GM12892 (cell line): ENCODE data around the gene CDH22.

Source experiments
- DNase-seq: peaks from one replicate; pipeline ENCODE4 v3.0.0; 2011; ENCODE audit not compliant: insufficient read length
- FAIRE-seq: peaks from 2 replicates; lab custom pipeline; 2011; peaks lifted over from hg19 to GRCh38; lab: Jason Lieb, UNC
- POLR2A ChIP-seq: IDR thresholded peaks from 2 replicates; pipeline ENCODE4 v1.6.1; 2011; ENCODE audit warnings: low read depth, low read length, control low read depth
- POLR2AphosphoS5 ChIP-seq: IDR thresholded peaks from 2 replicates; pipeline ENCODE4 v1.6.1; 2011; ENCODE audit warnings: low read depth, low read length, control low read depth
- TAF1 ChIP-seq: IDR thresholded peaks from 2 replicates; pipeline ENCODE4 v1.6.1; 2011; ENCODE audit warnings: low read depth, mild to moderate bottlenecking, control low read depth, low read length, borderline replicate concordance

The CDH22 gene

GRCh38 chr20:46200582-46201570, 107.4 kb downstream of the CDH22 start:
- FAIRE-seq = no peak
- DNase-seq = no peak
- TF ChIP-seq POLR2A (no peak), TAF1 (no peak), POLR2AphosphoS5 (no peak)

GRCh38 chr20:46199198-46199597, 109.1 kb downstream of the CDH22 start:
- TF ChIP-seq POLR2A (no peak), POLR2AphosphoS5 (no peak), TAF1 (no peak)
- FAIRE-seq = no peak

GRCh38 chr20:46196990-46197389, 111.3 kb downstream of the CDH22 start:
- no peak for DNase-seq
- TF ChIP-seq POLR2AphosphoS5 (no peak), POLR2A (no peak), TAF1 (no peak)
- FAIRE-seq = no peak

More at GRCh38 chr20:46199198-46199597, 109.1 kb downstream of the CDH22 start:
- no peak for DNase-seq

GRCh38 chr20:46195264-46196036, 112.8 kb downstream of the CDH22 start:
- TF ChIP-seq TAF1 (no peak), POLR2AphosphoS5 (no peak), POLR2A (no peak)
- DNase-seq (no peak), FAIRE-seq (no peak)

- no peak for DNase-seq
- no peak for TF ChIP-seq POLR2AphosphoS5
- TF ChIP-seq TAF1 = no peak
- TF ChIP-seq POLR2A = no peak
- no peak for FAIRE-seq
Measured at GRCh38 chr20:46194409-46194808, 113.9 kb downstream of the CDH22 start.

- FAIRE-seq (no peak), DNase-seq (no peak)
- no peak for TF ChIP-seq POLR2AphosphoS5
- TF ChIP-seq POLR2A = no peak
- TF ChIP-seq TAF1 = no peak
Measured at GRCh38 chr20:46192376-46192944, 115.8 kb downstream of the CDH22 start.

GRCh38 chr20:46191611-46192010, 116.7 kb downstream of the CDH22 start:
- TF ChIP-seq POLR2A (no peak), TAF1 (no peak), POLR2AphosphoS5 (no peak)
- no peak for DNase-seq
- FAIRE-seq = no peak

GRCh38 chr20:46191168-46191540, 117.1 kb downstream of the CDH22 start:
- FAIRE-seq (no peak), DNase-seq (no peak)
- no peak for TF ChIP-seq TAF1
- TF ChIP-seq POLR2AphosphoS5 = no peak
- TF ChIP-seq POLR2A = no peak

- FAIRE-seq (no peak), DNase-seq (no peak)
- TF ChIP-seq TAF1 (no peak), POLR2A (no peak), POLR2AphosphoS5 (no peak)
Measured at GRCh38 chr20:46190478-46191167, 117.7 kb downstream of the CDH22 start.

- TF ChIP-seq POLR2A = no peak
- TF ChIP-seq TAF1 = no peak
- no peak for TF ChIP-seq POLR2AphosphoS5
- FAIRE-seq = no peak
- DNase-seq = no peak
Measured at GRCh38 chr20:46188866-46189541, 119.3 kb downstream of the CDH22 start.

- FAIRE-seq = no peak
- TF ChIP-seq POLR2AphosphoS5 = no peak
- TF ChIP-seq TAF1 = no peak
- no peak for TF ChIP-seq POLR2A
- no peak for DNase-seq
Measured at GRCh38 chr20:46186210-46186609, 122.1 kb downstream of the CDH22 start.

- FAIRE-seq (no peak), DNase-seq (no peak)
- TF ChIP-seq TAF1 = no peak
Measured at GRCh38 chr20:46185353-46185752, 122.9 kb downstream of the CDH22 start.

- TF ChIP-seq TAF1 (no peak), POLR2AphosphoS5 (no peak), POLR2A (no peak)
- FAIRE-seq = no peak
Measured at GRCh38 chr20:46183768-46184167, 124.5 kb downstream of the CDH22 start.

More at GRCh38 chr20:46183768-46184167, 124.5 kb downstream of the CDH22 start:
- no peak for DNase-seq
